Stimulated activated CD4-positive, alpha-beta T cell treated with anti-CD3 and anti-CD28 coated beads, Interleukin-12 subunit alpha, Interleukin-12 subunit beta, amount 100 ng/mL, for 24 hours (primary cell): Measurements from ENCODE around the gene MCC.

Experiments used
- DNase-seq, 2 experiments: peaks; one replicate each; pipeline ENCODE4 v3.0.0-alpha.2; 2020; ENCODE audit warnings: low read depth in 2 of 2

The MCC gene

DNA sequence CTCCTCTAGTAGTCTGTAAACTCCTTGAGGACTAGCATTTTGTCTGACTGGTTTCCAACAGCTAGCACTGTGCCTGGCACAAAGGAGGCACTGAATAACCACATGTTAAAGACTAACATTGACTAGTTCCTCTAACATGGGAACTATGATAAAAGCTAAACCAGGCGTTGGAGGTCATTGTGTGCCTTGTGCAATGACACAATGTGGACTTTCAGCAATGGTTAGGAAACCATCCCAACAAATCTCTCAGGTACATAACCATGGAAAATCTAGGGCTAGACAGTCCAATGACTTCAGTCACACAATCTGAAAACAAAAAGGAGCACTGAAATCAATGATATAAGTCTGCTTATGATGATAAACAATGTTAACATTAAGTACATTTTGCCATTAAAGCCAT is 311.0 kb downstream of the MCC start:
- DNase-seq = no peak

DNA sequence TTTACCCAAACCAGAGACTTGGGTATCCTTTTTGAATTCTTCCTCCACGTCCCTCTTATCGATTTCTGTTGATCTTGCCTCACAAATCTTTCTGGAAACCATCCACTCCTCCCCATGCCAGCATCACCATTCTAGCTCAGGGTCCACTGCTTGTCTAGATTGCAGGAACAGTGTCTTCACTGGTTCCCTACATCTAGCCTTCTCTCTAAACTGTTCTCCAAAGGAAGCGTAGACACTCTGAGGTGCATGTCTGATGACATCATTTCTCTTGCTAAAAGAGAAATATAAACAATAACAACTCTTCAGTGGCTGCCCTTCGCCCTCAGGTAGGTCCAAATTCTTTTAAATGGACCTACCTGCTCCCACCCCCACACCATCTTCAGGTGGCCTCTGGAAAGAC is 311.5 kb downstream of the MCC start:
- DNase-seq = no peak

- no peak for DNase-seq
Measured at GRCh38 chr5:113176196-113176595, 312.1 kb downstream of the MCC start.

DNA sequence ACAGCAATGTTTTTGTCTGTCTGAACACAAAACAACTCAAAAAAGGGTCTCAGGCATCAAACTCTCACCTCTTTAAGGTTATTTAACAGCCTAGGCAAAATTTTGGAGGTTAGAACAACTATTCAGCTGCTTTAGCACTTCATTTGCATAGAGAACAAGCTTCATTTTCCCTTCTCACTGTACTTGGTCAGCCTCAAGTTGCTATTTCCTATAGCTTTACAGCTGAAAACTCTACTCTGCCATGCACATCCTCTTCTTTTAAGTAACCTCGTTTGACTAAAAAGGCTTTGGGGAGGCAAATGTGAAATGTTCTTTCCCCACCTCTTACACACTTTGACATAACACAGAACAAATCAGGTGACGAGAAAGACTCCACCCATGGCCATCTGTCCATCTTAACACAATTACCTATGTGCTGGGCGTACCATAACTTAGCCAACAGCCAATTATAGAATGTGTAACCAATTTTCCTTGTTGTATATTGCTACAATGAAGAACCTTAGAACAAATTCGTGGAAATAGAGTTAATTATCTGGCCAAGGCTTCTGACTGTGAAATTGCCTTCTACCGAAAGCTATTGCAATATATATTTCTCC is 315.9 kb downstream of the MCC start:
- no peak for DNase-seq

DNA sequence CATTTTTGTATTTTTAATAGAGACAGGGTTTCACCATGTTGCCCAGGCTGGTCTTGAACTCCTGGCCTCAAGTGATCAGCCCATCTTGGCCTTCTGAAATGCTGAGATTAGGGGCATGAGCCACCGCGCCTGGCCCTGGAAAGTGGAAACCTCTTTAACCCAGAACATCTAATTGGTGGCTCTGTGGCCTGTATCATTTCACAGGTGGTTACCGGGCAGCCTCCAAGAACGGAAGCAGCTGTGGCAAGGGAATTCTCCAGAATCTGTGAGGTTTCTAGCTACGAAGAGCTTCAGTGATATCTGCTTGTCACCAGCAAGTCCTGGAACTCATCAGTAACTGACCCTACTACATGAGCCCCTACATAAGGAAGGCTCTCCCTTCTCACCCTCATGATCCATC is 316.7 kb downstream of the MCC start:
- DNase-seq = no peak

- no peak for DNase-seq
Measured at GRCh38 chr5:113170707-113171106, 317.5 kb downstream of the MCC start.

DNA sequence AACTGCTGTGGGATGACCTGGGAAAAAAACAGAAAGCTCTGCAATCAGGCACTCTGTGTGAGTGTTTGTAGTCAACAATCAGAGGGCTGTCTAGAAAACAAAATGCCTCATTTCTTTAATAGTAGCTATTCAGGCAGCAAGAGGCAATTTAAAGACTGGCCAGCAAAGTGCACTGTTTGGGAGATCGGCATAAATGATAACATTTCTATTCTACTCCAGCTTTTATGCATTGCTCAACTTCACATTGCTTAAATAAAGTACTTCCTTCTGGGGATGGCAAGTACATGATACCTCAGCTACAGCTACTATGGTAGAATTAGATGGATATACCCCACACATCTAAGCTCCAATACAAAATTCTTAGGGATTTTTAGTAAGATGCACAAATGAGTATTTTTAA is 318.5 kb downstream of the MCC start:
- DNase-seq = no peak

- no peak for DNase-seq
Measured at GRCh38 chr5:113167985-113168384, 320.3 kb downstream of the MCC start.

- DNase-seq = no peak
Measured at GRCh38 chr5:113166852-113167366, 321.3 kb downstream of the MCC start.

GRCh38 chr5:113166261-113166660 is 322.0 kb downstream of the MCC start:
- DNase-seq = no peak

GRCh38 chr5:113164021-113164420 is 324.2 kb downstream of the MCC start:
- no peak for DNase-seq

- no peak for DNase-seq
Measured at GRCh38 chr5:113163328-113163727, 324.9 kb downstream of the MCC start.

DNA sequence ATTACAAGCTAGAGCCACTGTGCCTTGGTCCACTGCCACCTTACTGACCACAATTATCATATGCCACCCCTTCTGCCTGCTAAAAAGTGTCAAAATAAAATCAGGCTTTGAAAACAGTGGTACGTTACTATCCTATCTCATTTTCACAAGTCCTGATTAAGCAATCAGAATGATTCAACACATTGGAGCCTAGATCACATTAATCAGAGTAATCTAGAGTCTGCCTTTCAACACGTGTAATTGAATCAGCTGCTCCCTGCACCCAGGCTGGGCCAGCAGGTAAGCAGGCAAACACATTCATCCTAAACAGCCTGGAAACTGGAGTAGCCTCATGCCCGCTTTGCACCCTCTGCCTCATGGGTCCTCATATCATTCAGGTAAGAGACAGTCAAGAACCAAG is 325.5 kb downstream of the MCC start:
- no peak for DNase-seq

DNA sequence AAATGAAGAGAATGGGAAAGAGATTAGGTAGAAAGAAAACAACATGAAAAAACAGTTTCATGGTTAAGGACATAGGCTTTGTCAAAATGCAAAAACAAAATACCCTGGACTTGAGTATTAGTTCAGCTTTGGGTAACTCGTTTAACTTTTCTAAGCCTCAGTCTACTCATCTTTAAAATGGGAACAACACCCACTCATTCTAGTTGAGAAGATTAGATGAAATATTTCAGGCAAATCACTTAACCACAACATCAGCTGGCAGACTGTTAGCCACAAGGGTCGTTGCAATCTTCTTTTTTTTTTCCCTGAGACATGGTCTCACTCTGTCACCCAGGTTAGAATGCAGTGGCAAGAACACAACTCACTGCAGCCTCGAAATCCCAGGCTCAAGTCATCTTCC is 326.0 kb downstream of the MCC start:
- no peak for DNase-seq

DNA sequence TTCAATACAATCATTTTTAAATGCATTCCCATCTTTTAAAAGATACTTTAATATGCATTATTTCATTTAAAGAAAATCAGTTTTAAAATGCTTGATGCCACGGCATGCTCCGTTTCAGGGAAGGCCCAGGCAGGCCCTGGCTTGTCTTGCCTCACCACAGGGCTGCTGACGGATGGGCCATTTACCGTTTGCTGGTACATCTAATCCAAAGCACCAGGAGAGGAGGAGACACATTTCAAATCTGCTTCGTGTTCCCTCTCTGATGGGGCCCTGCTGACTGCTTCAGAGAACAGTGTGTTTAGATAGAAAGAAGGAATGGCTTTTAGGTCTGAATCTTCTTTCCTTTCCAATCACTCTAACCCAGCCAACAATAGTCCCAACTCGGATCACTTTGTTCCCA is 326.4 kb downstream of the MCC start:
- no peak for DNase-seq

DNA sequence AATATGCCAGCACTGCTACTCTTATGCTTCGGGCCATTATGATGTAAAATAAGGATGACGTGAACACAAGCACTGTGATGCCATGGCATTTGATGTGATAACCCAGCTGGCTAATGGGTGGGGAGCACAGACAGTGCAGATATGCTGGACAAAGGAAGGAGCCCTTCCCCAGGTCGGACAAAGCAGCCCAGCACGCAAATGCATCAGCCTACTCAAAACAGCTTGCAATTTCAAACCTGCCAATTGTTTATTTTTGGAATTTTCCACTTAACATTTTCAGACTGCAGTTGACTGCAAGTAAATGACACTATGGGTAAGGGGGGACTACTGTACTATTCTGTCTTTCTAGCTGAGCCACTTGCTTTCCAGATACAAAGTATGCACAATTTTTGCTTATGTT is 330.4 kb downstream of the MCC start:
- no peak for DNase-seq

GRCh38 chr5:113156271-113156877 is 331.9 kb downstream of the MCC start:
- DNase-seq = no peak

DNA sequence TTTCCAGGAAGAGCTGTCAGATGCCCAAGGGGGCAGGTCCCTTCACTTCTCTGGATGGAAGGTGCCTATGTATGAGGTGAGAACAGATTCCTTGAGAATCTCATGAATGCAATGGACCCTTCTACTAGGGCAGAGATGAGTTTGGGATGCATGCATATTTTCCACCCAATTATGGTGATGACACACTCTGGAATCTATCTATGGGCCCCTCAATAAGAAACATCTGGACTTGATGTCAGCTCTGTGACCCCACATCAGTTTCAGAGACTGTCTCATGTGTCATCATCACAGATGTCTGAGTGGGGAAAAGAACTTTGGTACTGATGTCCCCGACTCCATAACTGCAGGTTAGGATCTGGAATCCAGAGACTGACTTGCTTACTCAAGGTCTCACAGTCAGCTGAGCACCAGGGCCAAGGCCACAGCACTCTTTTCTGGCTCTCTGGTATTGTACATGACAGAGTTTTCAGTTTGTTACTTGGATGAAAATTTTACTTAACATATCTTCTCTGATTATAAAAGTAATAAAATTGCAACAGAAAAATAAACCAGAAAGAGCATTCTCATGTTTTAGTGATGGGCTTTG is 334.6 kb downstream of the MCC start:
- no peak for DNase-seq

DNA sequence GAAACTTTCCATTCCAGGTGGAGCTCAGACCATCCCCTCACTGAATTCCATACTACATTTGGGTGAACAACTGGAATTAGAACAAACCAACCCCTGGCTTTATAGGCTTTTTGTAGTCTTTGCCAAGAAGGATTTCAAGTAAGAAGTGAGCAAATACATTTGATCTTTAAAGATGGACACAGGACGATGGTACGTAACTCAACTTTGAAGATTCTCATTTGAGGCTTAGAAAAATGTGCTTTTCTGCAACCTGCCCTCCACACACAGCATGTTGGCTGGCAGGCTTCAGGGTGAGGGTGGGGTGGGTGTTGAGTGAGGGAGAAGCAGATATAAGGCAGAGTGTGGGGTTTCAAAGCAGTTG is 335.9 kb downstream of the MCC start:
- DNase-seq = no peak

GRCh38 chr5:113151641-113152379 is 336.4 kb downstream of the MCC start:
- DNase-seq = no peak

GRCh38 chr5:113150821-113151220 is 337.4 kb downstream of the MCC start:
- no peak for DNase-seq

DNA sequence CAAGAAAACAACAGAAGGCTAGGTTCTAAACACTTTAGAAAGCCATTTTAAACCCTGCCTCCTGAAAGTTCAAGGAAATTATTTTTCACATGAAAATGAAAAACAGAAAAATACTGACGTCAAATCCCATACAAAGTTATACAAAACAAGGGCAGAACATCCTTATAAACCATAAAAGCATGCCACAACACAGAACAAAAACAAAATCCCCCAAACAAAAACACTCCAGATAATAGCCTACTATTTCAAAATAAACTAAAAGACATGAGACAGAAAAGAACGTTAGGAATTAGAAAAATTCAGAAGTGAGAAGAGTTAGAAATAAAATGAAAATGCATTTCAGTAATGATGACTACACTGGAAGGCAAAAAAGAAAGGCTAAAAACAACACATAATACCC is 338.0 kb downstream of the MCC start:
- DNase-seq = no peak

DNA sequence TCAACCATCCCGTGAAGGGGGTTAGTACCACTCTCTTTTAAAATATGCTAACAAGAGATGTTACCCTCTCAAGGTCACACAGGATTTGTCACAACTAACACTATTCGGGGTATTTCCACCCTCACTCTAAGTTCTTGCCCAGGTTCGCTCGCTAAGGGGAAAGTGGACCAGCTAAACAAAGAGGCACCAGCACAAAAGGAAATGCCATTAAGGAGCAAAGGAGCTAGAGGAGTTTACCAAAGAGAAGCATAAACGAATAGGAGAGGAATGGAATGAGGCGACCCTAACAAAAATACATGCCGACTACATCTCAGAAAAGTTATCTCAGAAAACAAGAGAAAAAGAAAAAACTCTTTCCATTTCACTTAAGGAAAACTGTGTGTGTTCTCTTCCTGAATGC is 340.7 kb downstream of the MCC start:
- no peak for DNase-seq
